C1 segment of cervical spinal cord (tissue), 14 donors: ENCODE data around the gene GBX1.

Source experiments
- DNase-seq, 14 donors: peaks; one replicate each; lab custom pipeline; 2025; lab: John Stamatoyannopoulos, UW

GBX1 gene

GRCh38 chr7:151128144-151128543 lies 39.4 kb downstream of the GBX1 start:
- DNase-seq, result no peak

DNA sequence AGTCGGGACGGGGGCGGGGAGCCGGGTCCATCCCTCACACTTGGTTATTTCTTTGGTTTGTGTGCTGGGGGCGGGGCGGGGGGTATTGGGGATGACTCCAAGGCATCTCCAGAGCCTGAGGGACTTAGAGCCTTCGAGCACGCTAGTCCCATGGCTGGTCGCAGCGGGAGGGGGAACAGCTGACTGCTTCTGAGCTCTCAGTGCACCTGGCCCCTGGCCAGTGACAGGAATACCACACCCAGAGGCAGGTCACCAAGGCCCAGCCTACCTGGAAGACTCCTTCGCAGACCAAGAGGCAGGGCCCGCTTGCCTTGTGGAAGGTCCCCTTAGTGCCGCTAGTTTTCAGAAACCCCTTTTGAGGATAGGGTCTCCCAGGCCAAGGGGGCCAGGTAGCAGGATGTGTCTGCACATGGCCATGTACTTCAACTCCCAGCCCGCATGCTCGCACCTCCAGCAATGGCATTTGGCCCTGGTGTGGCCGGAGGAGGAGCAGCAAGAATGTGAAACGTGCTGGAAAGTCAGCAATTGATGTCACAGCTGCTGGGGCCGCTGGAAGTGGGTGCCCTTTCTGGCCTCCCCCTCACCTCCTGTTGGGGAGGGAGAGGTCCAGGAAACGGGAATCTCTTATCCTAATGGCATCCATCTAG lies 40.9 kb downstream of the GBX1 start:
- DNase-seq, result no peak

DNA sequence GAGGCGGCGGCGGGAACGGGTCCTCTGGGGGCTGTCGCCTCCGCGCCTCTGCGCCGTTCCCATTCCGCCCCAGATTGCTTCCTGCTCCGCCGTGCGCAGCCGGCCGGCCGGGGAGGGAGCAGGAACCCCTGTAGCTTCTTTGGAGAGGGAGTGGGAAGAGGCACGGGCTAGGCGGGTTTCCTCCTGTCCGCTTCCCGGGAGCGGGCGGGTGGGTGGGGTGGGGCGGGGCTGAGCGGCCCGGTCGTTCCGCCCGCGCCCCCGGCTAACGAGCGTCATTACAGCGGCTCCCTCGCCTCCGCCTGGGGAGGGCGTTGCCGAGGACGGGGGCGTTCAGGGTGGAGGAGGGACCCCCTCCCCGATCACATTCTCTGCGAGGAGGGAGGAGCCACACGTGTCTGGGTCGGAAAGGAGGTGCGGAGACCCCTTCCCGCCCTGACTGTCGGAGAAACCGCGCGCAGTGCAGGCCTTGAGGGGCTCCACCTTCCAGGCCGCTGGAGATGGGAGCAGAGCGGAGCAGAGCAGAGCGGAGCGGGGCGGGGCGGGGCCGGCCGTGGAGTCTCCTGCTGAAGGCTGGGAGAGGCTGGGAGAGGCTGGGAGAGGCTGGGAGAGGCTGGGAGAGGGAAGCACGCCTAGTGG lies 41.5 kb downstream of the GBX1 start:
- no peak for DNase-seq

GRCh38 chr7:151125470-151125845 lies 42.0 kb downstream of the GBX1 start:
- no peak for DNase-seq

DNA sequence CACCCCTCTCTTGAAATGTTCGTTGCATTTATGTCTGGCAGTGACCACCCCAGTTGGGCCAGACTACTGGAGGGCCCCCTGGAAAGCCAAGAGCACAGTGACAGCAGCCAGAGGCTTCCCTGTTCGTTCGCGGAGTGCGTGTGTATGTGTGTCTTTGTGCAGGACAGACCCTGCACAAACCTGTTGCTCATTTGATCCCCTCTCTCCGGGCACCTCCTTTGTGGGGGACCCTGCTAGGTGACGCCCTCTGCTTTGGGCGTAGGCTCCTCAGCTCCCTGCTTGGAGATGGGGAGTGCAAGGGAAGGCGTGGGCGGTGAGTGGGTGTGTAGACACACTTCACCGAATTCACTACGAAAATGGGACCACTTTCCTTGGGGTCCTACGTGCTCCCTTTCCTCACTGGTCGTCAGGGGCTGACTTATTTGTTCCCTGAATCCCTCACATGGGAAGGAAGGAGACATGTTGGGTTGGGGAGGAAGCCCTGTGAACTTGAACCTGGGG lies 42.5 kb downstream of the GBX1 start:
- no peak for DNase-seq

DNA sequence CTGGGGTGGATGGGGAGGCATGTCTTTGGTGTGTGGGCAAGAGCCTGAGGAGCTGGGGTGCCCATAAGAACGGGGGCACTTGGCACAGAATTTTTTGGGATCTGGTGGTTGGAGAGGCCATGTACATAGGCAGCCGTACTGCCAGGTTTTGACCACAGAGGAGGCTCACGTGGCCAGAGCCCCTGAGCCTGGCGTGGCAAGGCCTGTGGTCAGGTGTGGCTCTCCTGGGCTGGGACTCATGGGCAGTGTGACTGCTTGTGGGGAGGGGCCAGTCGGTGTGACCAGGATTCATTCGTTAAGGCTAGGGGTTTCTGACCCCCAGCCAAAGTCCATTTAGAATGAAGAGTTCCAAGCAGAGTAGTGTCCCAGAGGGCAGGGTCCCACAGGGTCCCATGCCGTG lies 43.0 kb downstream of the GBX1 start:
- DNase-seq, result no peak

DNA sequence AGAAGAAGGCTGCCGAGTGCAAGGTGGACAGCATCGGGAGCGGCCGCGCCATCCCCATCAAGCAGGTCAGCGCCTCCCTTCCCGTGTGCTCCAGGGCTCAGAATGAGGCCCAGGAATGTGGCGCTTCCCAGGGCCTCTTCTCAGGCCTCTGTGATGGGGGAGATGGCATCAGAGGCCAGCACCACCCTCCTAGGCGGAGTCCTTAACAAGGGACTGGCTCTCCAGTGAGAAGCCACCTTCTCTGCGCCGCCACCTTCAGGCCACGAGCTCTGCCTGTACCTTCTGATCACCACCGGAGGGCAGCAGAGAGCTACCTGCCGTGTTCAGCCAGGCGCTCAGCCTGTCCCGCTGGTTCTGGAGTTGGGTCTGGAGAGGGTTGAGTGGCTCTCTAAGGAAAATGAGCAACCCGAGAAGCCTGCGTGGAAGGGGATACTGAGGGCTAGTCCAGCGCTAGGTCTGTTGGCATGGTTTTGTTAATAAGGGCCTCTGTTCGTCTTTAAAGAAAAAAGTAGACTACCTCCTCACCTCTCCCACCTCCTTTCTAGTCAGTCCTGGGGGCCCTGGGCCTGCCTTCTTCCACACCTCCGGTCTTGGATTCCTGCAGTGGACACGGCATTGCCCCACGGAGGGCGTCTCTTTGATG lies 43.6 kb downstream of the GBX1 start:
- peak in 12 of 14 donors; percentile 33 to 76 (median 60) for DNase-seq

DNA sequence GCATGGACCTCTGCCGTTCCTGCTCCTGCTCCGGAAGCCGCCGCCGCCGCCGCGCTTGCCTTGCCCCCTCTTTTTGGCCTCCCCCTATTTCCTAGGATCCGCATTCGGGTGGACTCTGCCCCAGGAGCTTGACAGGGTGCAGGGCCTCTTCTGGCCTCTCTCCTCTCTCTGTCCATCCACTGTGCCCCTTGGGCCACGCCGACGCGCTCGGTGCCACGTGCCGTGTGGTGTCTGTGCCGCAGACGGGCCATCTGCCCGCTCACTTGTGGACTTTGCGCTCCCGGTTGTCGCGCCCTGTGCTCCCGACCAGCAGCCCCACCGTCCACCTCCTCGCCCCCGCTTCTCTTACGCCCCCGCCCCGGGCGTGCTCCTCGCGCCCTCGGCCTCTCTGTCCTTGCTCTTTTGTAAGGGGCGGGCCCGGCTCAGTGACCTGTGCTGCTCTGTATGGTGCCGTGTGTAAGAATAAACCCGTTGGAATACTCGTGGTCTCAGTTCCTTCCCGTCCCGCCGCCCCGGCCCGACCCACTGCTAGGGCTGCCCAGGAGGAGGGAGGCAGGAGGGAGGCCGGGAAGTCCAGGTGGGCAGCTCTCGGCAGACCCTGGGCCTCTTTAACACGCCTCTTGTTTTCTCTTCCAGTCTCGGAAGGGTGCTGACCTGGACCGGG lies 44.2 kb downstream of the GBX1 start:
- no peak for DNase-seq

DNA sequence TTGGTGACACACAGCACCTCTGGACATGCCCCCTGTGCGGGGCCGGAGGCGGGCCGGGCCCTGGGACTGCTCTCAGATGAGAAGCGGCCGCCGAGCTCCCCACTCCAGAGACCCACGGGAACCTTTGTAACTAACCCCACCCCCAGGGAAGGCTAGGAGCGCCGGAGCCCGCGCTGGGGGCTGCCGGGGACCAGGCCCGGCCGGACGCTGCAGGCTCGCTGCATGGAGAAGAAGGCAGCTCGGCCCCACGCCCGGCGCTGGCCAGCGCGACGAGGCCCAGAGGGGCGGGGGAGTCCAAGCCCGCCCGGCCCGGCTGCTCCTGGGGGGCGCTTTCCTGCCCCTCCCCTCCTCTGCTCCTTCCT lies 44.7 kb downstream of the GBX1 start:
- DNase-seq, result no peak

- peak in 1 of 14 donors; percentile 47 for DNase-seq
Measured at GRCh38 chr7:151122276-151122675, 45.2 kb downstream of the GBX1 start.

- no peak for DNase-seq
Measured at GRCh38 chr7:151121380-151122170, 45.9 kb downstream of the GBX1 start.

DNA sequence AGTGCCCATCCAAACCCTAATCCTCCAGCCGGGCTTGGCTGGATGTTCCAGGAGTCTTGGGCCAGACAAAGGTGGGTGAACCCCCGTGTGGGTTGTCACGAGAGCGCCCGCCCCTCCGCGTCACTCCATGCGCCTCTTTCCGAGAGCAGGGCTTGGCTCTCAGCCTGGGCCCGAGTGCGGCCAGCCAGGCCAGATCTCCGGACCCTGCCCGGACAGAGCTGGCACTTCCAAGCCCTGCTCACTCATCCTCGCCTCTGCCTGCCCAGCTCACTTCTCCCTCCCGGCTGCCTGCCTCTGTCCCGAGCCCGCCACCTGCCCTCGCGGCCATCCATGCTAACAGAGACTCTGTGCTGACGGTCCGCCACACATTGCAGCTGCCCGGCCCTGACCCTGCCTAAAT lies 46.6 kb downstream of the GBX1 start:
- peak in 10 of 14 donors; percentile 11 to 81 (median 32) for DNase-seq

DNA sequence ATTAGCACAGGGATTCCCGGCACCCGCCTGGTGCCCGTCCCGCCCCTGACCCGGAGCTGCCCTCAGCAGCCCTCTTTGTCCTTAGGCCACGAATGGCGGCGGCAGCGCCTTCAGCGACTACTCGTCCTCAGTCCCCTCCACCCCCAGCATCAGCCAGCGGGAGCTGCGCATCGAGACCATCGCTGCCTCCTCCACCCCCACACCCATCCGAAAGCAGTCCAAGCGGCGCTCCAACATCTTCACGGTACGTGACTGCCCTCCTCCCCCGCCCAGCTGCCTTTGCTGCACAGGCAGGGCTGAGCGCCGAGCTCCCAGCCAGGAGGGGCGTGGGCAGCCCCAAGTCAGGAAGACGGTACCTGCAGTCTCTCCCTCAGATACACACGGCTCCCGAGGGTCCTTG lies 47.6 kb downstream of the GBX1 start:
- DNase-seq, result no peak

GRCh38 chr7:151119055-151119415 lies 48.5 kb downstream of the GBX1 start:
- DNase-seq, result no peak

DNA sequence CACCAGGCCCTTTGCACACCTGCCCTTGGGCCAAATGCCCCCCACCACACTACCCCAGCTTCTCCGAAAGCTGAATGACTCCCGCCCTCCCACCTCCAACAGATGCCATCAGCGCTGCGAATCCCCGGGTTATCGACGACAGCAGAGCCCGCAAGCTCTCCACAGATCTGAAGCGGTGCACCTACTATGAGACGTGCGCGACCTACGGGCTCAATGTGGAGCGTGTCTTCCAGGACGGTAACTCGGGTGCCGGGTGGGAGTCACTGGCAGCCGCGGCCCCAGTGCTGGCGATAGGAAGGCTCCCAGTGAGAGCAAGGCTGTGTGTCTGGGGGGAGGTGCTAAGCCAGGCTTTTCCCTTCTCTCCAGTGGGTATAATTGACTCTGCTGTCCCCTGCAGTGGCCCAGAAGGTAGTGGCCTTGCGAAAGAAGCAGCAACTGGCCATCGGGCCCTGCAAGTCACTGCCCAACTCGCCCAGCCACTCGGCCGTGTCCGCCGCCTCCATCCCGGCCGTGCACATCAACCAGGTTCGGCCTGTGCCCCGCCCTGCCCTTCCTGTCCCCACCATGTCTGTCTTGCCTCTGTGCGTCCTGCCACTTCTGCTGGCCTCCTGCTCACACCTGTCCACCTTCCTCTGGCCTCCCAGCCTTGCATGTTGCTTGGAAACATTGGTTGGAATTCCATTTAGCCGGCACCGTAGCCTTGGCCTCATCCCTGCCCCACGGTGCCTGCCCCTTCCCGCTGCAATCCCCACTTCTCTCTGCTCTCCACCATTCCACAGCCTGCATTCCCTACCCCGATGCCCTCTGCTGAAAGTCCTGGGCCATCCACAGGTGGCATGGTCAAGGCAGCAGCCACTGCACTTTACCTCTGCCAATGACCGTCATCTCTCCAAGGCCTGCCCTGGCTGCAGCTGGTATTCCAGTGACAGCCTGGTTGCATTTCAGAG lies 49.1 kb downstream of the GBX1 start:
- no peak for DNase-seq

DNA sequence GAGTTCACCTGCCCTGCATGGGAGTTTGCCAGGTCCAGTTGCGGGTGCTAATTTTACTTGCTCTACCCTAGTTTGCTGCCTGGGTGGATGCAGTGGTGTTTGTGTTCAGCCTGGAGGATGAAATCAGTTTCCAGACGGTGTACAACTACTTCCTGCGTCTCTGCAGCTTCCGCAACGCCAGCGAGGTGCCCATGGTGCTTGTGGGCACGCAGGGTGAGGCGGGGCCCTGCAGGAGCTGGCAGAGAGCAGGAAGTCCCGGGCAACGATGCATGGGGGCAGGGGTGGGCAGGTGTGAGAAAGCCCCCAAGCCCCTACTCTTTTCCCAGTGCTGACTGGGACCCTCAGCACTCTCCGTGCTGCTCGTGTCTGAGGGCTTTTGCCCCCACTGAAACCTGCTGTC lies 49.9 kb downstream of the GBX1 start:
- no peak for DNase-seq

DNA sequence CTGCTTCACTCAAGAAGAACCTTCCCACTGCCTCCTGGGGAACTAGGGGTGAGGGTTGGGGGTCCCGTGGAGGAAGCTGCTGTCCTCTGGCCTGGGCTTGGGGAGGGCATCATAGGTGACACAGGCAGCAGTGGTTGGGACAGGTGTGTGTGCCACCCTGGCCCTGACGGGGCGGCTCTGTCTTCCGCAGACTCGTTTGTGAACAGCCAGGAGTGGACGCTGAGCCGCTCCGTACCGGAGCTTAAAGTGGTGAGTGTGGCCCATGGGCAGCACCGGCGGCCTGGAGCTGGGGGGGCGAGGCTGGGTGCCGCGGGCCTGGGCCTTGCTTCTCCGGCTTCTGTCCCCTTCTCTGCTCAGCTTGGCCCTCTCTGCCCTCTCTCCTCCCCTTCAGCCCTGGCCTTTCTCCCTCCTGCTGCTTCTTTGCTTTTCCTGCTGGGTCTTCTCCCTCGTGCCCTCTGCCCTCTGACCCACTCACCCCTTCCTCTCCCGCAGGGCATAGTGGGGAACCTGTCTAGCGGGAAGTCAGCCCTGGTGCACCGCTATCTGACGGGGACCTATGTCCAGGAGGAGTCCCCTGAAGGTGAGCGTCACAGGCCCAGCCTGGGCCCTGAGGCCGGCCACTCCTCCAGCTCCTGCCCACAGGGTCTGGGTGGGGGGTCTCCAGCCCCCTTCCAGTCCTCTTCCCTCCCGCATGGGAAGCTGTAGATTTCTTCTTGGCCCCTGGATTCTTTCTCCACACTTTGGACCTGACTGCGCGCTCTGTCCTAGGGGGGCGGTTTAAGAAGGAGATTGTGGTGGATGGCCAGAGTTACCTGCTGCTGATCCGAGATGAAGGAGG lies 50.7 kb downstream of the GBX1 start:
- no peak for DNase-seq

DNA sequence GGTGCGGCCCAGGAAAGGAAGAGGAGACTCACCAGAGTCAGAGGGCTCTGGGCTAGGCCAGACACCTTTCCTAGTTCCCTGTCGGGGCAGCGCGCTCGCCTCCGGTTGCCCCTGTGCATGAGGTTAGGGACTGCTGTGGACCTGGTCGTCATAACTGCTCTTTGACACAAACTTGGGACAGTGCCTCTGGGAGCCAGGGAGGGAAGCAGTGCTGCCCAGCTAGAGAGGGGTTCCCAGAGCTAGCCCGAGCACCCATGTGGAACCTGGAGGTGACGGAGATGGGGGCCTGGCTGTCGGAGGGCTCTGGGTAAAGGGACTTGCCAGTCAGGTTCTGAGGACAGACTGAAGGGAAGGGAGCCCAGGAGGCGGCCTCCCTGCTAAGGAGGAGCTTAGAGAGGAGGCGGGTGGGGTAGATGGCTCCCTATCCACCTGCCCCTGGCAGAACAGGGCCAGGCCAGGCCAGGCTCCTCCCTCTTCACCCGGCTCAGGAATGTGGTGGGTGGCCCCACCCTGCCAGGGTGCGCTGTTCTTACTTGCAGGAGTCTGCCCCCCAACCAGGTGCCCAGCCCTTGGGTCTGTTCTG lies 51.6 kb downstream of the GBX1 start:
- DNase-seq, result no peak

GRCh38 chr7:151115121-151115835 lies 52.2 kb downstream of the GBX1 start:
- no peak for DNase-seq
